GM18520 (cell line): ENCODE data around the gene SMC2.

Experiments
- ATAC-seq: cut with Tn5 transposase; IDR thresholded peaks from one replicate; pipeline ENCODE4 v1.9.1; 2021; ENCODE audit not compliant: unreplicated experiment

Gene SMC2

DNA sequence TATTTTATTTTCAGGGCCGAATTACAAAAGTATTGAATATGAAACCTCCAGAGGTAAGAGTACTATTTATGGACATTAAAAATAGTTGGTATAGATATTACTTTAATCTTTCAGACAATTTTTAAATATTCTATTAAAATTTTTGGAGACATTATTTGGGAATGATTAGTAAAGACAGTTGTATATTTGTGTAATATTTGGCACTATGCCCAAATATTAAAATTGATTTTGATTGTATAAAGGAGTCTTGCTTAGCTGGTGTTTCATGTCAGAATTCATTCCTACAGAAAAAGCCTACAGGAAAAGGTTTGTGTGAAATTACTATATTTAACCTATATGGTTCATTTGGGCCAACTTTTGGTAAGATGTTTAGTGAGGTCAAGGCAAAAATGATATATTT lies 5.5 kb downstream of the SMC2 start:
- ATAC-seq = no peak

- no peak for ATAC-seq
Measured at GRCh38 chr9:104104360-104104759, 10.3 kb downstream of the SMC2 start.

DNA sequence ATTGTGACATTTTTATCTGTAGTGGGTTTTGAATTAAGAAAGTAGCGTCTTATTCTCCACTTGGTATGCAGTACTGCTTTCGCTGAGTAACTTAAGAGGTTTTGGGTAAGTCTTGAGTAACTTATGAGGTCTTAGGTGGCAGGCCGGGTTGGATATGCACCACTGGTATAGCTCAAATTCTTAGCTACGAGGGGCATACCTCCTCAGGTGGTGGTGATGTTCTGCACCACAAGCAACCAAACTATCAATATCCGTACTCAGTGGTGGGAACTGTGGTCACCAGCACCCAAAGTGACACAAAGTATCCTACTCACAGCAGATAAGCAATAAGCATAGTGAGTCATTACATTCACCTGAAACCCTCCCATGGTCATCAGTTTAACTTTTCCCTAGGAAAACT lies 13.7 kb downstream of the SMC2 start:
- ATAC-seq = no peak

DNA sequence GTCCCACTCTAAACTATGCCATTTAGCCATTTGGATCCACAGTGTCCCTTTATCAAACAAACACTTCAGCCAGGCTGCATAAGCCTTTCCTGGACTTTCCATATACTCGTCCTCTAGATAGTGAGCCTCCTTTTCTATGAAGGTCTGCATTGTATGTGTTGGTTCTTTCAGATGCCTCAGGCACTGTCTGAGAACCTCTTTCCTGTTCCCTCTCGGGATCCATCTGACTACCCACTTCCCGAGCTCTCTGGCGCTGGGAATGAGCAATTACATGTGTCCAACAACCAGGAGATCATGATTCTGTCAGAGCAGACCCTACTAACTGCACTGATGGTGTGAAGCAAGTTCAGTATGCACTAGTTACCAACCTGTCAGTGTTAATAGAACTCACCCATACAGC lies 14.2 kb downstream of the SMC2 start:
- ATAC-seq = no peak

- no peak for ATAC-seq
Measured at GRCh38 chr9:104110509-104110908, 16.4 kb downstream of the SMC2 start.

- ATAC-seq = no peak
Measured at GRCh38 chr9:104118916-104119315, 24.8 kb downstream of the SMC2 start.

- ATAC-seq = no peak
Measured at GRCh38 chr9:104121022-104121421, 26.9 kb downstream of the SMC2 start.

DNA sequence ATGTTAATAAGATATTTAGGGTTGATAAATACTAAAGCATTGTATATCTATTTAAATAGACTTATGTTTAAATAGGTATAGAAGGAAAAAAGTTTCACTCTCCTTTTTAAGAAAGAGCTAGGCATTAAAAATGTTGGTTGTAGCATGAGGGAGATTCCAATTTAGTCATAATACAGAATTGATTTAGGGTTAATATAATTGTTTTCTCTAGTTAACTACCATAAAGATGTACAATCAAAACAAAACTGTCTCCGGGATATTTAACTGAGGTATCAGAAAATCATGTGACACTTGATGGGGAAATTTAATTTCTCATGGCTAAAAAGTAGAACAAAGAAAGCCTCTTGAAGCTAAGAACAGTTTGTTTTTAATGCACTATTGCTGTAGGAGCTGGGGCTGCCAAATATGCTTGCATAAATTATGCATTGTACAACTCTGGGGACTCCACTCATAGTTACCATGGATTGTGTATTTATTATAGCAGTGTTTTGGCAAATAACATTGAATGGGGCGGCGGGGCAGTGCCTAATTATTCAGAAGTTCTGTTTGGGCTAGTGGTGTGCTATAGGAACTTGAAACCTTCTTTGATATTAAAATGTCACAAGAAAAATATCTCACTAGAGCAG lies 44.2 kb downstream of the SMC2 start:
- no peak for ATAC-seq

DNA sequence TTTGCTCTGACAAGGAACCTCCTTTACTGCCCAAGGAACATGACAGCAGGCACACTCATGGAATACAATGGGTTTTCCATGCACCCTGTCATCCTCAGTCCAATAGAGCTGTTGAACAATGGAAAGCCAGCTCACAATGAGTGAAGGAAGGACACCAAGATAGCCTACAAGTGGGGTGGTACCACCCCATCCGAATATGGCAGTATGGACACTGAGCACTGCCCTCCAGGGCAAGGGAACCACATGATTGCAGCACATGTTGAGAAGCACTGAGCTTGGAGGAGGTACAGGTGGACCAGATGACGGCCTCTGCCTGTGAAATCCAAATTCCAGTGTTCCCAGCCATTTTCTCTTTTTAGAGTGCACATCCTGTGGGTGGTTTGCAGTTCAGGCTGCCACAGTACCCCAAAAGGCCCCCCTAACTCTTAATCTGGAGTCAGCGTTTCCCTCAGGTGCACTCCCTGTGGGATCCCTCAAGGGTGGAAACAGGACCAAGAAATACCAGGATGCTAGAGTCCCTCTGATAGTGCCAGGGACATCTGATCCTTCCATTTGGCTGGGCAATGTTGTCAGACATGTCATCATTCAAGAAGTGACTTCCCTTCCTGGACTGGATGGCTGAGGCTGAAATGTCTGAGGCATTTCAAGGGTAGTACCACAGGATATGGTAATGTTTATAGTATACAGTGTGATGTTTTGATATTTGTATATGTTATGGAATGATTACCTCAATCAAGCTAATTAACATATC lies 48.9 kb downstream of the SMC2 start:
- ATAC-seq = no peak

- ATAC-seq = no peak
Measured at GRCh38 chr9:104143550-104143910, 49.4 kb downstream of the SMC2 start.

DNA sequence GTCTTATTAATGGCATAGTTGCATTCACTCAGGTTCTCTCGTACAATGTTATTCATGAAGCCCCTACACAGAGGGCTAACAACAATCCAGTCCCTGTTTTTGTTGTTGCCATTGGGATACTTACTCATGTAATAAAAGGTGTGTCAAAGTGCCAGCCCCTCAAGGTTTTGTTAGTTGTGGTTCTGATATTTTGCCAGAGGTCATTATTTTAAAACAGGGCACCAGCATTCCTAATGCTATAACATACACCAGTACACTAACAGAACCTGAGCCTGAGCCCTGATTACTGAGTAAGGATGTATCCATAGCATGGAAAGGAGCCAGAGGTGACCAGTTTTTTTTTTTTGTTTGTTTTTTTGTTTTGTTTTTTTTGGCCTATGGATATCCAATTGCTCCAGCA lies 50.2 kb downstream of the SMC2 start:
- no peak for ATAC-seq

- no peak for ATAC-seq
Measured at GRCh38 chr9:104173067-104173466, 79.0 kb downstream of the SMC2 start.

GRCh38 chr9:104177003-104177611 lies 83.0 kb downstream of the SMC2 start:
- ATAC-seq = no peak

- ATAC-seq = peak; percentile 100
Measured at GRCh38 chr9:104177676-104178075, 83.6 kb downstream of the SMC2 start.
